Chondrocyte (in vitro differentiated cells): ENCODE measurements around the gene LRP1-AS. TPM values are rescaled to one million over a fixed set of nuclear protein-coding genes. Genes with fewer than 3 reads are reported as not detected.
A peak's percentile ranks its signal among the peaks of the same experiment; 100 is the strongest.

ENCODE experiments used
- DNase-seq: peaks from one replicate; pipeline ENCODE4 v3.0.0; 2021; ENCODE audit warnings: mixed read lengths, low spot score
- H3K27ac Mint-ChIP-seq: one replicate; pipeline ENCODE4 v1.8.0; 2021; ENCODE audit warnings: mild to moderate bottlenecking, moderate library complexity, mixed read lengths; ENCODE audit not compliant: unreplicated experiment
- H3K27me3 Mint-ChIP-seq: 2 replicates; pipeline ENCODE4 v1.8.0; 2021; ENCODE audit warnings: low read depth, mixed read lengths
- H3K36me3 Mint-ChIP-seq: 2 replicates; pipeline ENCODE4 v1.8.0; 2021; ENCODE audit warnings: low read depth, mixed read lengths
- H3K4me1 Mint-ChIP-seq: 2 replicates; pipeline ENCODE4 v1.8.0; 2021; ENCODE audit warnings: low read depth, mild to moderate bottlenecking, mixed read lengths
- H3K4me3 Mint-ChIP-seq: one replicate; pipeline ENCODE4 v1.8.0; 2021; ENCODE audit warnings: mild to moderate bottlenecking, moderate library complexity, mixed read lengths; ENCODE audit not compliant: unreplicated experiment
- H3K9me3 Mint-ChIP-seq: 2 replicates; pipeline ENCODE4 v1.8.0; 2021; ENCODE audit warnings: low read depth, mixed read lengths
- CTCF ChIP-seq: fragments of 200-600 bp; sonication (generic); IDR thresholded peaks from 2 replicates; pipeline ENCODE4 v1.5.0; 2021; ENCODE audit warnings: antibody characterized with exemption, mild to moderate bottlenecking, moderate library complexity
- total RNA-seq: library from RNA; stranded (reverse); gene quantifications from 3 replicates; pipeline ENCODE4 v1.2.1, GENCODE V29; 2021

LRP1-AS gene
- total RNA-seq, 1 donor from 2014 or later = not detected

GRCh38 chr12:57170408-57170807 lies 23.0 kb upstream of the LRP1-AS start:
- Mint-ChIP-seq H3K4me1 (peaks cover 19% of the 10 kb centered on the region), H3K36me3 (peaks cover 63% of the 10 kb centered on the region), H3K4me3 (no peak overlapping the region), H3K9me3 (no peaks in the 10 kb centered on the region), H3K27ac (peak overlapping the region; percentile 51), H3K27me3 (no peaks in the 10 kb centered on the region)
- no peak for TF ChIP-seq CTCF
- no peak for DNase-seq

DNA sequence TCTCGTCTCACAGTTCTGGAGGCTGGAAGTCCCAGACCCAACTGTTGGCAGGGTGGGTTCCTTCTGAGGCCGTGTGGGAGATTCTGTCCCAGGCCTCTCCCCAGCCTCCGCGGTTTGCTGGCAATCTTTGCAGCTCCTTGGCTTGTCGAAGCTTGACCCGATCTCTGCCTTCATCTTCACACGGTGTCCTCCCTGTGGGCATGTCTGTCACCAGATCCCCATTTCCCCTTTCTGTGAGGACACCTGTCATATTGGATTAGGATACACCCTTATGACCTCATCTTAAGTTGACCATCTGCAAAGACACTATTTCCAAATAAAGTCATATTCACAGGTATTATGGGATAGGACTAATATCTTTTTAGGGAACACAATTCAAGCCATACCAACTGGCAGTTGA lies 22.6 kb upstream of the LRP1-AS start:
- DNase-seq = no peak
- H3K9me3 Mint-ChIP-seq = no peaks in the 10 kb centered on the region

DNA sequence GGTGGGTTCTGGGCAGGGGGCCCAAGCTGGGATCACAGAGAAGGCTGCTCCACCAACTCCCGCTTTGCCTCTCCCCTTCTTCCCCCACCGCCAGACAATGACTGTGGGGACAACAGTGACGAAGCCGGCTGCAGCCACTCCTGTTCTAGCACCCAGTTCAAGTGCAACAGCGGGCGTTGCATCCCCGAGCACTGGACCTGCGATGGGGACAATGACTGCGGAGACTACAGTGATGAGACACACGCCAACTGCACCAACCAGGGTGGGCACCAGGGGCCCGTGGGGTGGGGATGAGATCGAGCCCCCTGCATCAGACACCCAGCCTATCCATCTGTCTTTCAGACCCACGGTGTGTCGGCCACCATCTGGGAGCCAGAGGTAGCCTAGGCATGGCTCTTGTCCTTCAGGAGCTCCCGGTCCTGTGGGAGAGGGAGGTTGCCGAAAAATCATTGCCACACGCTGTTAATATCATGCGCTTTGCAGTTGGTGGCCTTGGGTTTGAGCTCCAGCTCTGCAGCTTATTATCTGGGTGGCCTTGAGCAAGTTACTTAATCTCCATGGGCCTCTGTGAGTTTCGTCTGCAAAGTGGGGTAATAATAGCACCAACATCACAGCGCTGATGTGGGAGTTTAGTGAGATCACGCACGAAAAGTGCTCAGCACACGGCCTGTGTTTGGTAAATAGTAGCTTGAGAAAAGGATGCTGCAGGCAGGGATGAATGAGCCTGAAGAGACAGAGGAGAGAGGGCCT lies 21.8 kb upstream of the LRP1-AS start:
- H3K4me3 Mint-ChIP-seq = no peak overlapping the region
- no peak for TF ChIP-seq CTCF
- H3K4me1 Mint-ChIP-seq = peaks cover 28% of the 10 kb centered on the region
- H3K36me3 Mint-ChIP-seq = peaks cover 68% of the 10 kb centered on the region
- H3K9me3 Mint-ChIP-seq = no peaks in the 10 kb centered on the region
- H3K27ac Mint-ChIP-seq = no peak overlapping the region
- DNase-seq = no peak
- H3K27me3 Mint-ChIP-seq = no peaks in the 10 kb centered on the region

More for the DNA sequence above, 22.6 kb upstream of the LRP1-AS start:
- TF ChIP-seq CTCF = no peak
- Mint-ChIP-seq H3K4me3 (no peak overlapping the region), H3K4me1 (peaks cover 23% of the 10 kb centered on the region), H3K36me3 (peaks cover 66% of the 10 kb centered on the region), H3K27ac (no peak overlapping the region), H3K27me3 (no peaks in the 10 kb centered on the region)

DNA sequence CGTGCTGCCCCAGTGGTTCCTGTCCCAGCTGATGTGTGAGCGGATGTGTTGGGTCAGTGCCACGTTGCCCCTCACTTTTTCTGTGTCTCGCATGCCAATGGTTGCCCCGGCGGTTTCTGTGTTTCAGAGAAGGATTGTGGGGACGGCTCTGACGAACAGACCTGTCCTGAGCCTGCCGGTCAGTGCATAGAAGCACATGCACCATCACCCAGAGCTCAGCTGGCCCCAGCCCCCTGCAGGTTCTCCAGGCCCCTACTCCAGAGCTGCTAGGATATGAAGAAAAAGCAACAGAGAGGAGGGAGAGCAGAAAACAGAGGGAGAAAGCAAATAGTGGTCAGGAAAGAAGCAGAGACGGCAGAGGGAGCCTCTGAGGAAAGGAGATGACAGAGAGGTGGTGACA lies 20.6 kb upstream of the LRP1-AS start:
- H3K9me3 Mint-ChIP-seq = no peaks in the 10 kb centered on the region

GRCh38 chr12:57166971-57167371 lies 19.6 kb upstream of the LRP1-AS start:
- no peak for DNase-seq
- Mint-ChIP-seq H3K4me1 (peaks cover 28% of the 10 kb centered on the region), H3K4me3 (no peak overlapping the region), H3K9me3 (no peaks in the 10 kb centered on the region), H3K27ac (peak overlapping the region; percentile 74), H3K27me3 (no peaks in the 10 kb centered on the region), H3K36me3 (peaks cover 64% of the 10 kb centered on the region)
- no peak for TF ChIP-seq CTCF

More for the DNA sequence above, 20.6 kb upstream of the LRP1-AS start:
- Mint-ChIP-seq H3K4me1 (peaks cover 28% of the 10 kb centered on the region), H3K36me3 (peaks cover 64% of the 10 kb centered on the region), H3K4me3 (no peak overlapping the region), H3K27ac (peak overlapping the region; percentile 41), H3K27me3 (no peaks in the 10 kb centered on the region)
- no peak for TF ChIP-seq CTCF
- no peak for DNase-seq
